CD4-positive, alpha-beta T cell treated with Interleukin-21 for 1 hour (primary cell): ENCODE measurements around the gene HMCN2.
"Not testable (repeated sequence)": the region's sequence is repeated elsewhere in the genome, so short reads cannot be mapped to it uniquely, and the experiment has no call there.

Source experiments
- DNase-seq: peaks from one replicate; pipeline ENCODE4 v3.0.0-alpha.2; 2020

Gene HMCN2

DNA sequence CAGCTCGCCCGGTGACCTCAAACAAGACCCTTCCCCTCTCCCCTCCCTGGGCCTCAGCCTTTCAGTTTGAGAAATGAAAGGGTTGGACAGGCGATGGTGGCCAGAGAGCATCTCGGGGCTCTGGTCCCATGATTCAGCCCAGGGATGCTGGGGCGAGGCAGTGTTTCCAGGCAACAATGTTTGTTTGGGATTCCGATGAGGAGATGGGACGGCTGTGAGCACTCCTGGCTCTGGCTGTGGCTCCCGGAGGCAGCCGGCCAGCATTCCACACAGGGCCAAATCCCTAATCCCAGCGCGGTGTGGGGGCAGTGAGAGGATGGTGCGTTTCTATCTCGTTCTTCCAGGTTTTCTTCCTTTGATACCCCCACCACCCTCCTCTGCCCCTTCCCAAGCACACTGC is 66.0 kb downstream of the HMCN2 start:
- no peak for DNase-seq

DNA sequence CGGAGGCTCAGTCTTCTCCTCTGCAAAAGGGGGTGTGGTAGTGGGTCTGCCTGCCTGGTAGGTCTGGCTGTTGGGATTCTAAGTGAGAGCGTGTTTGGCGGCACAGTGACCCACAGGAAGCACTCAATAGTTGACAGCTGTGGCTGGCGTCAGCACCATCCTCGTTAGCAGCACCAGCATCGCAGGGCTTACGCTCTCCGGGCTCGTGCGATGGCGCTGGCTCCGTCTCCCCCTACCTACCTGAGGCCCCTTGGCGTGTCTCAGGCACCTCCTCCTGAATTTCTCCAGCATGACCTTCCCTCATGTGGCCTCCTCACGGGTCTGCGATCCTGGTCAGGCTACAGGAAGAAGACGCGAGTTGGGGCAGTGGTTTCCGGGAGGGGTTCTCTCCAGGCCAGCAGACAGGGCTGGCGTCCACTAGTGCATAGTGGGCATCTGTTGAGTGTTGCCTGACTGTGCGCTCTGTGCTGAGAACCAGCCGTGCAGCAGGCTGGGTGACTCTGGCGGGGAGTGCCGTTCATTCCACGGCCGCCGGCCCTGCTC is 66.9 kb downstream of the HMCN2 start:
- no peak for DNase-seq

- DNase-seq = no peak
These were observed 67.6 kb downstream of the HMCN2 start for GRCh38 chr9:130333041-130333711.

DNA sequence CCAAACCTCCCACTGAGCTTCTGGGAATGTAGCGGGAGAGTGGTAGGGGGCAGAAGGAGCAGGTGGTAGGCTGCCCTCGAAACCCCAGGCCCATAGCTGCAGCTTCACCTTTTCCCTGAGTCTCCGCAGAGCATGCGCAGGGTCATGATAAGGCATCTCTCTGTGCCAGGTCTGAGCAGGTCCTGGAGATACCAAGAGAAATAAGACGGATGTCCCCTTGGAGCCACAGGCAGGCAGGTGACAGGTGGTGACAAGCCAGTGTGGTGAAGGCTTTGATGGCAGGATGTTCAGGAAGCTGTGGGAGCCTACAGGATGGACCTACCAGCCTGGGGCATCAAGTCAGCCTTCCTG is 68.1 kb downstream of the HMCN2 start:
- DNase-seq = no peak

- no peak for DNase-seq
These were observed 69.4 kb downstream of the HMCN2 start for GRCh38 chr9:130334915-130335314.

DNA sequence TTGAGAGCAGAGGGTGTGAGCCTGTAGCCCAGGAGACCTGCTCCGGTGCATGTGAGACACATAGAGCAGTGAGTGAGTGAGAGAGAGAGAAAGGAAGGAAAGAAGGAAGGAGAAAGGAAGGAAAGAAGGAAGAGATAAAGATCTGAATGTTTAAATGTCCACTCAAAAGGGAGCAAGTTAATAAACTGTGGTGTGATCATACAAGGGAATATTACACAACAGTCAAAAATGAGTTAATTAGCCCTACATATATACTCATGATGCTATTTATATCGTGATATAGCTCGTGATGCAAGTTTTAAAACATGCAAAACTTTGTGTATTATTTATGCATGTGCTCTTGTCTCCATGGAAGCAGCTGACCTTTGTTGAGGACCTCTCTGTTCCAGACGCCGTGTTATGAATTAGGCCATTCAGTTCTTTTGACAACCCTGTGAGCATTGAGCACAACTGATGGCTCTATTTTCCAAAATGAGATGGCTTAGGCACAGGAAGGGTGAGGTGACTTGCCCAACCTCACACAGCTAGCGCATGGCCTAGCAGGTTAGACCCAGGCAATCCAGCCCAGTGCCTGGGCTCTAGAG is 70.6 kb downstream of the HMCN2 start:
- DNase-seq = no peak

- no peak for DNase-seq
These were observed 71.3 kb downstream of the HMCN2 start for GRCh38 chr9:130336885-130337284.

- no peak for DNase-seq
These were observed 71.8 kb downstream of the HMCN2 start for GRCh38 chr9:130337318-130337717.

DNA sequence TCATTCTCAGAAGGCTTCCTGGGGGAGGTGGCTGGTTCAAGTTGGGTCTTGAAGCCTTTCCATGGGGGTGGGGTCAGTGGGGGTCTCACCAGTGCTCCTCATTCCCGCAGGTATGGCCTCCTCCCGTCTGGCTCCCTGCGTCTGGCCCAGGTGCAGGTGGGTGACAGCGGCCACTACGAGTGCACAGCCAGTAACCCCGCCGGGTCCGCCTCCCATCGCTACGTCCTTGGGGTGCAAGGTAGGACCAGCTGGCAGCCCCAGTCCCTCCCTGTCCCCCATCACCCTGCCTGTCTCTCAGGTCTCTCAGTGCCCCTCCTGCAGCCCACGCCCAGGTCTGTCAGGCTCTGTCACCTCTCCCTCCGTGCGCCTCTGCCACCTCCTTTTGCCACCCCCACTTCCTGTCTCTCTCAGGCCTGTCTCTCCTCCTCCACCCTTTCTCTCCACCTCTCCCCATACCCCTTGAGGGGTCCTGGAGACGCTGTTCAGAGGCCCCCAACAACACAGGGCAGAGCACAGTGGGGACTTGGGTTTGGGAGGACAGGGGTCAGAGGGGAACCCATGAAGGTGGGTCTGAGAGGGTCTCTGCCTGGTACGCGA is 72.3 kb downstream of the HMCN2 start:
- no peak for DNase-seq

- DNase-seq = not testable (repeated sequence)
These were observed 73.3 kb downstream of the HMCN2 start for GRCh38 chr9:130338891-130339290.

DNA sequence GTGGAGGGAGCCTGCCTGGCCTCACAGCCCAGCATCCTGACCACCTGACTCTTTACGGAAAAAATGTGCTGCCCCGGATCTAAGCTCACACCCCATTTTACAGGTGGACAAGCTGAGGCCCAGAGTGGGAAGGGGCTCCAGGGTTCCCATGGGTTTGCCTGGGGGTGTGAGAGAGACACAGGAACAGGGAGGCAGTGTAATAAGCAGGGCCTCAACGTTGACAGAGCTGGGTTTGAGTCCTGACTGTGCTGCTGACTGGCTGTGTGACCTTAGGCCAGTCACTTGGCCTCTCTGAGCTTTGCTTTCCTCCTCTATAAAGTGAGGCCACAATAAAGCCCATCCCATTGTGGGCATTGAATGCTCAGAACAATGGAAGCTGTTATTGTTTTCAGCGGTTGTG is 73.7 kb downstream of the HMCN2 start:
- DNase-seq = no peak

- DNase-seq = no peak
These were observed 74.5 kb downstream of the HMCN2 start for GRCh38 chr9:130340011-130340410.

DNA sequence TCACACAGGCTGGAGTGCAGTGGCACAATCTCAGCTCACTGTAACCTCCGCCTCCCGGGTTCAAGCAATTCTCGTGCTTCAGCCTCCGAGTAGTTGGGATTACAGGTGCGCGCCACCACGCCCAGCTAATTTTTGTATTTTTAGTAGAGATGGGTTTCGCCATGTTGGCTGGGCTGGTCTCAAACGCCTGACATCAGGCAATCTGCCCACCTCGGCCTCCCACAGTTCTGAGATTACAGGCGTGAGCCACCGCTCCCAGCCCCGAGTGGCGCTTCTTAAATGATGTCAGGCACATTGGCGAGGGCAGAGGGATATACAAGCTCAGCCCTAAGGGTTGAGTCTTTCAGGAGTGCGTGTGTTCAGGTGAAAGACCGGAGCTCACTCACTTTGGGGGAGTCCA is 75.0 kb downstream of the HMCN2 start:
- not testable (repeated sequence) for DNase-seq

GRCh38 chr9:130341128-130341527 is 75.6 kb downstream of the HMCN2 start:
- DNase-seq = no peak

- DNase-seq = no peak
These were observed 76.5 kb downstream of the HMCN2 start for GRCh38 chr9:130341839-130342713.

GRCh38 chr9:130342714-130343085 is 77.1 kb downstream of the HMCN2 start:
- DNase-seq = no peak

DNA sequence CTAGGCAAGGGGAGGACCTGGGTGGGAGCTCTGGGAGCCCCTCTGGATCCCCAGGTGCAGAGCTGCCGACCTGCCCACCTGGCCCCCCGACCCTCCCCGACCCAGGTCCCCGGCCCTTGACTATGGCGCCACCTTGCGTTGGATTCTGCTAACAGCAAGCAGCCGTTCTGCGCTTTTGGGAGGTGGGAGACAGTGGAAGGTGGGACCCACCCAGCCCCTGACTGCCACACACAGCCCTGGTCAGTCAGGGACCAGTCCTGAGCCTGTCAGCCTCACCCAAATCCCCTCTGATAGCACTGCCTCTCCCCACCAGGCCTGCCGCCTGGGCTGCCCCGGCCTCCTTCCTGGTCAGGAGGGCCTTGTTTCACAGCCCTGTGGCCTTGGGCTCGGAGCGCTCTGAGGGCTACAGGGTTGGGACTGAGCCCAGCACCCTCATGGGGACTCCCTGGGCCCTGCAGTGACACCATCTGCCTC is 77.9 kb downstream of the HMCN2 start:
- peak; percentile 12 for DNase-seq

DNA sequence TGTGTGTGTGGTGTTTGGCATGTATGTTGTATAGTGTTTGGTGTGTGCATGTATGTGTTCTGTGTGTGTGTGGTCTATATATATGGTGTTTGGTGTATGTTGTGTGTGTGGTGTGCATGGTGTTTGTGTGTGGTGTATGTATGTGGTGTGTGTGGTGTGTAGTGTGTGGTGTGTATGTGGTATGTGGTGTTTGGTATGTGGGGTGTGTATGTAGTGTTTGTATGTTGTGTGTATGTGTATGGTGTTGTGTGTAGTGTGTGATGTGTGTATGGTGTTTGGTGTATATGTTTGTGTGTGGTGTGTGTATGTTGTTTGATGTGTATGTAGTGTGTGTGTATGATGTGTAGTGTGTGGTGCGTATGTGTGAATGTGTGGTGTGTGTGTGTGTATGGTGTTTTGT is 78.8 kb downstream of the HMCN2 start:
- no peak for DNase-seq

- DNase-seq = no peak
These were observed 79.7 kb downstream of the HMCN2 start for GRCh38 chr9:130345009-130345896.

- DNase-seq = no peak
These were observed 80.4 kb downstream of the HMCN2 start for GRCh38 chr9:130345897-130346385.

- no peak for DNase-seq
These were observed 80.9 kb downstream of the HMCN2 start for GRCh38 chr9:130346431-130346830.

DNA sequence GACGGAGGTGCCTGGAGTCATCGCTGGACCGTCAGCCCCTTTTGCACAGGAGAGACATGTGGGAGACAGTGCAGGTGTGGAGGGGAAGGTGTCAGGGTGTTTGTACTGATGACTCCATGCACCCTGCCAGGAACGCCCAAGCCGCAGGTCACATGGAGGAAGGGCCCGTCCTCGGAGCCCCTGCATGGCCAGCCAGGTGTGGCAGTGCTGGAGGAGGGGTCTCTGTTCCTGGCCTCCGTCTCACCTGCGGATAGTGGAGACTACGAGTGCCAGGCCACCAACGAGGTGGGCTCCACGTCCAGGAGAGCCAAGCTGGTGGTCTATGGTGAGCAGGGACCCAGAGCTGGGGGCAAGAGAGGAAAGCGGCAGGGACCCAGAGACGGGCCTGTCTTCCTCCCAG is 81.5 kb downstream of the HMCN2 start:
- no peak for DNase-seq
